ENCODE data around the gene DCLK1.
A peak's percentile ranks its signal among the peaks of the same experiment; 100 is the strongest.

Gene DCLK1

DNA sequence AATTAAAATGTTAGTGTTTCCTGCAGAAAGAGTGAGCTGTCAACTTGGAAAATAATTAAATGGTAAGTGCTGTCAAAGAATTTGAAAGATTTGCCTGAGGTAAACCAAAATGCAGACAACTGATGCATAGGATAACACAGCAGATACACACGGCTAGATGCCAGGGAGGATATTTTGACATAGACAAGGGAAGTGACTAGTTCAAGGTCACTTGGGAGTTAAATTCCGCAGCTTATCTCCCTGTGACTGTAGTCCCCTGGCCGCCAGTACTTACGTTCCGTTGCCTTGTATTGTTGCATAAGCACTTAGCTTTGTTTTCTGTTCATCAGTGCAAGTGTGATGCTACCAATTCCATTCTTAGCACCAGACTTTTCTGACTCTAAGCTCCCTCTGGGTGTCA is 407.4 kb downstream of the DCLK1 start:
- no peak overlapping the region for H3K4me2 ChIP-seq (ENCODE audit: low read length)
- H4K91ac ChIP-seq (ENCODE audit: low read depth, low read length) = no peak overlapping the region
- H4K8ac ChIP-seq (ENCODE audit: low read depth, low read length) = no peak overlapping the region
- H3K23ac ChIP-seq (ENCODE audit: low read length) = no peak overlapping the region
- H2AFZ ChIP-seq (ENCODE audit: insufficient read depth, low read length, poor library complexity) = no peak overlapping the region
- no peak overlapping the region for H2BK12ac ChIP-seq (ENCODE audit: low read length)
- H3K79me1 ChIP-seq (ENCODE audit: low read length) = no peaks in the 10 kb centered on the region
- no peaks in the 10 kb centered on the region for H3K9me3 ChIP-seq (ENCODE audit: insufficient read depth, low read depth, low read length)
- no peak overlapping the region for H2BK120ac ChIP-seq (ENCODE audit: insufficient read depth, low read length, poor library complexity)
- H3K27me3 ChIP-seq (ENCODE audit: insufficient read depth, low read length) = no peaks in the 10 kb centered on the region
- H4K12ac ChIP-seq (ENCODE audit: low read depth, low read length) = no peak overlapping the region
- H3K36me3 ChIP-seq (ENCODE audit: control insufficient read depth in 1 of 2, insufficient read depth in 2 of 2, low read length in 2 of 2) = no peaks in the 10 kb centered on the region
- H2BK5ac ChIP-seq (ENCODE audit: low read depth, low read length, poor library complexity) = no peak overlapping the region
- H3K4me1 ChIP-seq (ENCODE audit: control insufficient read depth in 1 of 2, insufficient read depth in 2 of 2, low read length in 2 of 2) = peaks cover 3 to 11% of the 10 kb centered on the region in 2 experiments
- peak; percentile 86 to 94 for DNase-seq
- no peak overlapping the region for H3K14ac ChIP-seq (ENCODE audit: low read length)
- H3K27ac ChIP-seq (ENCODE audit: low read depth, low read length) = no peak overlapping the region
- no peak overlapping the region for H3K4ac ChIP-seq (ENCODE audit: low read depth, low read length)
- H2AK5ac ChIP-seq (ENCODE audit: low read length) = no peak overlapping the region
- no CpG with 5 or more reads among the region's 5 CpGs for WGBS (ENCODE audit: extremely low coverage, insufficient coverage, insufficient read length)
- no peak overlapping the region for H3K9ac ChIP-seq (ENCODE audit: low read length)
- no peaks in the 10 kb centered on the region for H3K79me2 ChIP-seq (ENCODE audit: control insufficient read depth, insufficient read depth, low read length, poor library complexity)
- H3K18ac ChIP-seq (ENCODE audit: low read length) = no peak overlapping the region
- H3K4me3 ChIP-seq (ENCODE audit: low read depth, low read length) = no peak overlapping the region

- no peak overlapping the region for H3K4ac ChIP-seq (ENCODE audit: low read depth, low read length)
- peak in 1 of 2 donors; percentile 8 for DNase-seq
- no peaks in the 10 kb centered on the region for H3K9me3 ChIP-seq (ENCODE audit: insufficient read depth, low read depth, low read length)
- H3K27me3 ChIP-seq (ENCODE audit: insufficient read depth, low read length) = no peaks in the 10 kb centered on the region
- no peak overlapping the region for H3K23ac ChIP-seq (ENCODE audit: low read length)
- no peak overlapping the region for H2AK5ac ChIP-seq (ENCODE audit: low read length)
- H3K36me3 ChIP-seq (ENCODE audit: control insufficient read depth in 1 of 2, insufficient read depth in 2 of 2, low read length in 2 of 2) = no peaks in the 10 kb centered on the region
- no peak overlapping the region for H2BK120ac ChIP-seq (ENCODE audit: insufficient read depth, low read length, poor library complexity)
- H4K8ac ChIP-seq (ENCODE audit: low read depth, low read length) = no peak overlapping the region
- no peak overlapping the region for H2BK5ac ChIP-seq (ENCODE audit: low read depth, low read length, poor library complexity)
- no peak overlapping the region for H3K9ac ChIP-seq (ENCODE audit: low read length)
- no peak overlapping the region for H3K18ac ChIP-seq (ENCODE audit: low read length)
- H4K91ac ChIP-seq (ENCODE audit: low read depth, low read length) = no peak overlapping the region
- H3K4me2 ChIP-seq (ENCODE audit: low read length) = no peak overlapping the region
- no peak overlapping the region for H3K4me3 ChIP-seq (ENCODE audit: low read depth, low read length)
- no peak overlapping the region for H2BK12ac ChIP-seq (ENCODE audit: low read length)
- no peak overlapping the region for H3K27ac ChIP-seq (ENCODE audit: low read depth, low read length)
- no peak overlapping the region for H3K14ac ChIP-seq (ENCODE audit: low read length)
- no peak overlapping the region for H4K12ac ChIP-seq (ENCODE audit: low read depth, low read length)
- no peaks in the 10 kb centered on the region for H3K79me1 ChIP-seq (ENCODE audit: low read length)
- H3K79me2 ChIP-seq (ENCODE audit: control insufficient read depth, insufficient read depth, low read length, poor library complexity) = no peaks in the 10 kb centered on the region
- no CpG with 5 or more reads among the region's 5 CpGs for WGBS (ENCODE audit: extremely low coverage, insufficient coverage, insufficient read length)
- H3K4me1 ChIP-seq (ENCODE audit: control insufficient read depth in 1 of 2, insufficient read depth in 2 of 2, low read length in 2 of 2) = peaks cover 3 to 11% of the 10 kb centered on the region in 2 experiments
- H2AFZ ChIP-seq (ENCODE audit: insufficient read depth, low read length, poor library complexity) = no peak overlapping the region
These were observed 408.1 kb downstream of the DCLK1 start for GRCh38 chr13:35723053-35723461.

GRCh38 chr13:35722458-35723052 is 408.6 kb downstream of the DCLK1 start:
- Histone ChIP-seq H2AFZ (ENCODE audit: insufficient read depth, low read length, poor library complexity) (no peak overlapping the region), H3K79me1 (ENCODE audit: low read length) (no peaks in the 10 kb centered on the region), H3K27me3 (ENCODE audit: insufficient read depth, low read length) (no peaks in the 10 kb centered on the region), H2BK12ac (ENCODE audit: low read length) (no peak overlapping the region), H3K18ac (ENCODE audit: low read length) (no peak overlapping the region), H3K36me3 (ENCODE audit: control insufficient read depth in 1 of 2, insufficient read depth in 2 of 2, low read length in 2 of 2) (no peaks in the 10 kb centered on the region), H3K9ac (ENCODE audit: low read length) (no peak overlapping the region), H2AK5ac (ENCODE audit: low read length) (no peak overlapping the region), H3K23ac (ENCODE audit: low read length) (no peak overlapping the region), H3K4me1 (ENCODE audit: control insufficient read depth in 1 of 2, insufficient read depth in 2 of 2, low read length in 2 of 2) (peaks cover 3 to 11% of the 10 kb centered on the region in 2 experiments), H3K4me2 (ENCODE audit: low read length) (no peak overlapping the region), H4K12ac (ENCODE audit: low read depth, low read length) (no peak overlapping the region), H4K91ac (ENCODE audit: low read depth, low read length) (no peak overlapping the region), H2BK5ac (ENCODE audit: low read depth, low read length, poor library complexity) (no peak overlapping the region), H3K79me2 (ENCODE audit: control insufficient read depth, insufficient read depth, low read length, poor library complexity) (no peaks in the 10 kb centered on the region), H2BK120ac (ENCODE audit: insufficient read depth, low read length, poor library complexity) (no peak overlapping the region), H3K14ac (ENCODE audit: low read length) (no peak overlapping the region), H3K27ac (ENCODE audit: low read depth, low read length) (no peak overlapping the region), H3K4ac (ENCODE audit: low read depth, low read length) (no peak overlapping the region), H4K8ac (ENCODE audit: low read depth, low read length) (no peak overlapping the region), H3K4me3 (ENCODE audit: low read depth, low read length) (no peak overlapping the region), H3K9me3 (ENCODE audit: insufficient read depth, low read depth, low read length) (no peaks in the 10 kb centered on the region)
- no peak for DNase-seq
- WGBS (ENCODE audit: extremely low coverage, insufficient coverage, insufficient read length) = no CpG with 5 or more reads among the region's 9 CpGs

DNA sequence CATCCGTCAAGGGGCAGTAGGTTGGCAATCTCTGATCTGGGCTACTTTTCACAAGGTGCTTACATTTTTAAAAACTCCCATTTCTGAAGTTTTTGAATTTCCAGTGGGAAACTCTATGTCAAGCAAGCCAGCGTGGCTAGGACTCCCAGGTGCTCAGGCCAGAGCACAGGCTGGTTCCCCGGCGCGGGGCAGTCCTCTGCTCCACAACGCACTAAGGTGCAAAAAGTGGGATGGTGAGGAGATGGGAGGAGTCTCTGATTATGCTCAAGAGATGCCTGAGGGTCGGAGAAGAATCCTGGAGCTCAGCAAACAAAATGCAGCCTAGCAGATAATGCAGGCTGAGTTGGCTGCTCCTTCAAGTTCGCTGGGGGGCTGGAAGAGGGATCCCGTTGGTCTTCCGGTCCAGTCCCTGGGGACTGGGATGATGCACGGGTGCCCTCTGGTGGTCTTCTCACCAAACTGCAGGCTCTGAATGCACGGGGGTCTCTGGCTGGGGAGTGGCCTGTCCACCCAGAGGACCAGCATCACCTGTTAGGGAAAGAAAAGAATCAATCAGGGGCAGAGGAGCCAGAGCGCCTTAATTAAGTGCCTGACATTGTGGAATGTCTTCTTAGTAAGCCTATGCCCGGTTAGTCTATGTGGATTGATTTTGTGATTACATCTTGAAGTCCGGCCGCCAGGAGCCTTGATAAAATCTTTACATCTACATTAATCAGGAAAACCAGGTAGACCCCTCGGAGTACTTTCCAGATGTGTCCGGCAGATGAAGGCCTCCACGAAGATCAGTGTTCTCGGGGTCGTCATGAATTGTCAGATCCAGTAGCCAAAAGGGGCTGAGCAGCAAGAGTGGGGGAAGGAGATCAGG is 410.3 kb downstream of the DCLK1 start:
- Histone ChIP-seq H2BK120ac (ENCODE audit: insufficient read depth, low read length, poor library complexity) (no peak overlapping the region), H3K18ac (ENCODE audit: low read length) (no peak overlapping the region), H4K12ac (ENCODE audit: low read depth, low read length) (no peak overlapping the region), H2AFZ (ENCODE audit: insufficient read depth, low read length, poor library complexity) (no peak overlapping the region), H3K79me1 (ENCODE audit: low read length) (no peaks in the 10 kb centered on the region), H2BK5ac (ENCODE audit: low read depth, low read length, poor library complexity) (no peak overlapping the region), H3K4ac (ENCODE audit: low read depth, low read length) (no peak overlapping the region), H4K8ac (ENCODE audit: low read depth, low read length) (no peak overlapping the region), H3K4me1 (ENCODE audit: control insufficient read depth in 1 of 2, insufficient read depth in 2 of 2, low read length in 2 of 2) (peaks cover 9 to 18% of the 10 kb centered on the region in 2 experiments), H3K36me3 (ENCODE audit: control insufficient read depth in 1 of 2, insufficient read depth in 2 of 2, low read length in 2 of 2) (no peaks in the 10 kb centered on the region), H3K9ac (ENCODE audit: low read length) (no peak overlapping the region), H3K4me2 (ENCODE audit: low read length) (peak overlapping the region; percentile 18), H4K91ac (ENCODE audit: low read depth, low read length) (no peak overlapping the region), H3K14ac (ENCODE audit: low read length) (no peak overlapping the region), H2BK12ac (ENCODE audit: low read length) (peak overlapping the region; percentile 31), H3K27me3 (ENCODE audit: insufficient read depth, low read length) (no peaks in the 10 kb centered on the region), H2AK5ac (ENCODE audit: low read length) (no peak overlapping the region), H3K9me3 (ENCODE audit: insufficient read depth, low read depth, low read length) (no peaks in the 10 kb centered on the region), H3K4me3 (ENCODE audit: low read depth, low read length) (no peak overlapping the region), H3K79me2 (ENCODE audit: control insufficient read depth, insufficient read depth, low read length, poor library complexity) (no peaks in the 10 kb centered on the region), H3K23ac (ENCODE audit: low read length) (no peak overlapping the region), H3K27ac (ENCODE audit: low read depth, low read length) (no peak overlapping the region)
- DNase-seq = peak; percentile 44 to 69
- WGBS (ENCODE audit: extremely low coverage, insufficient coverage, insufficient read length) = no CpG with 5 or more reads among the region's 21 CpGs

Data from trophoblast cell (in vitro differentiated cells and primary cell).